Keratinocyte (primary cell): ENCODE measurements around the gene SDC3. TPM values are rescaled to one million over a fixed set of nuclear protein-coding genes. Genes with fewer than 3 reads are reported as not detected.

Source experiments
- DNase-seq: peaks from one replicate; pipeline ENCODE4 v3.0.0-alpha.2; 2011; ENCODE audit warnings: low read depth, missing footprints, low spot score
- FAIRE-seq: peaks from 2 replicates; lab custom pipeline; 2011; peaks lifted over from hg19 to GRCh38; lab: Jason Lieb, UNC
- H2AFZ ChIP-seq: 2 replicates; pipeline ENCODE4 v1.6.0; 2012; ENCODE audit warnings: low read length, control low read depth, inconsistent platforms; ENCODE audit not compliant: control insufficient read depth
- H3K27ac ChIP-seq: 2 replicates; pipeline ENCODE4 v1.5.1; 2011; ENCODE audit warnings: low read length; ENCODE audit not compliant: control insufficient read depth, insufficient read depth
- H3K27me3 ChIP-seq: 3 replicates; pipeline ENCODE4 v1.6.0; 2011; ENCODE audit warnings: low read length; ENCODE audit not compliant: control insufficient read depth, insufficient read depth; ENCODE audit errors: extremely low read depth
- H3K36me3 ChIP-seq, 2 experiments: 2 replicates in 1 of 2; 3 replicates in 1 of 2; pipeline ENCODE4 v1.5.1; 2011; ENCODE audit warnings: low read length in 2 of 2, mild to moderate bottlenecking in 1 of 2; ENCODE audit not compliant: control insufficient read depth in 2 of 2, insufficient read depth in 2 of 2; ENCODE audit errors: extremely low read depth in 1 of 2
- H3K4me1 ChIP-seq: 3 replicates; pipeline ENCODE4 v1.5.1; 2011; ENCODE audit warnings: low read length; ENCODE audit not compliant: control insufficient read depth, insufficient read depth; ENCODE audit errors: extremely low read depth
- H3K4me2 ChIP-seq: 3 replicates; pipeline ENCODE4 v1.6.0; 2011; ENCODE audit warnings: low read depth, low read length; ENCODE audit not compliant: control insufficient read depth, insufficient read depth; ENCODE audit errors: extremely low read depth
- H3K4me3 ChIP-seq, 3 experiments: fragments of 200-600 bp in 1 of 3; sonication (generic) in 1 of 3; 2 replicates in 2 of 3; 3 replicates in 1 of 3; pipeline ENCODE4 v1.5.1; 2011 to 2016; ENCODE audit warnings: low read length in 3 of 3, mild to moderate bottlenecking in 3 of 3, control low read depth in 2 of 3, inconsistent platforms in 1 of 3, low read depth in 1 of 3, mixed read lengths in 1 of 3, mixed run types in 1 of 3, moderate library complexity in 1 of 3; ENCODE audit not compliant: control insufficient read depth in 2 of 3, insufficient read depth in 2 of 3; ENCODE audit errors: extremely low read depth in 1 of 3
- H3K79me2 ChIP-seq: 2 replicates; pipeline ENCODE4 v1.6.0; 2012; ENCODE audit warnings: low read length; ENCODE audit not compliant: control insufficient read depth, insufficient read depth
- H3K9ac ChIP-seq: 3 replicates; pipeline ENCODE4 v1.6.0; 2011; ENCODE audit warnings: low read length; ENCODE audit not compliant: control insufficient read depth, insufficient read depth; ENCODE audit errors: extremely low read depth
- H3K9me1 ChIP-seq: 3 replicates; pipeline ENCODE4 v1.6.0; 2011; ENCODE audit warnings: low read length; ENCODE audit not compliant: control insufficient read depth, insufficient read depth; ENCODE audit errors: extremely low read depth
- H3K9me3 ChIP-seq: 2 replicates; pipeline ENCODE4 v1.5.1; 2012; ENCODE audit warnings: low read depth, low read length; ENCODE audit not compliant: control insufficient read depth
- H4K20me1 ChIP-seq: 3 replicates; pipeline ENCODE4 v1.6.0; 2011; ENCODE audit warnings: low read length; ENCODE audit not compliant: control insufficient read depth, insufficient read depth; ENCODE audit errors: extremely low read depth
- CTCF ChIP-seq, 3 experiments: IDR thresholded peaks in 1 of 3; conservative IDR thresholded peaks in 1 of 3; optimal IDR thresholded peaks in 1 of 3; 2 replicates in 2 of 3; 3 replicates in 1 of 3; pipeline versions ENCODE3 to v1.5.1; 2011; ENCODE audit warnings: low read length in 3 of 3, mild to moderate bottlenecking in 3 of 3, moderate library complexity in 2 of 3, control low read depth in 1 of 3, inconsistent platforms in 1 of 3; ENCODE audit not compliant: insufficient read depth in 2 of 3; ENCODE audit errors: extremely low read depth in 1 of 3
- EZH2 ChIP-seq: IDR thresholded peaks from one replicate; pipeline ENCODE4 v1.6.1; 2012; ENCODE audit warnings: inconsistent platforms, mild to moderate bottlenecking, low read length, moderate library complexity
- dilution Hi-C: fragments of 300-500 bp; cut with MboI; formaldehyde crosslinking; loops from one replicate; pipeline ENCODE4 v1.7.0; 2020; ENCODE audit warnings: low sequenced_read_pairs; ENCODE audit not compliant: extremely low pct_ligation_motif_present
- polyA plus RNA-seq, 5 experiments: library from polyadenylated mRNA; depleted of rRNA in 3 of 5; stranded (reverse) in 3 of 5; stranded (forward) in 1 of 5; unstranded in 1 of 5; fragments of >200 nt; gene quantifications; 1 replicate in 1 of 5; 2 replicates in 3 of 5; 3 replicates in 1 of 5; pipeline versions ENCODE4 v1.2.1 to v1.2.3, GENCODE V29; 2011 to 2012; ENCODE audit warnings: missing spikeins in 2 of 5, low read depth in 1 of 5, low replicate concordance in 1 of 5

The SDC3 gene
- polyA plus RNA-seq, 1 donor (not counting 4 experiments of a cell fraction or from before 2014, with no cell fraction given) = 8.8 TPM

- Histone ChIP-seq H3K4me3 (no peak overlapping the region), H3K9me3 (peaks cover 16% of the 10 kb centered on the region), H3K9ac (no peak overlapping the region), H3K27me3 (no peaks in the 10 kb centered on the region), H3K79me2 (no peaks in the 10 kb centered on the region), H3K27ac (no peak overlapping the region), H4K20me1 (no peaks in the 10 kb centered on the region), H2AFZ (no peak overlapping the region), H3K4me2 (no peak overlapping the region), H3K4me1 (peaks cover 22% of the 10 kb centered on the region), H3K9me1 (no peaks in the 10 kb centered on the region), H3K36me3 (peaks cover 12 to 21% of the 10 kb centered on the region in 2 experiments)
- DNase-seq (no peak), FAIRE-seq (no peak)
- dilution Hi-C loops = no loop called here
- TF ChIP-seq CTCF (optimal IDR thresholded peaks at IDR 0.05 in 1 of 3, IDR thresholded peaks at IDR 0.05 in 1 of 3, conservative IDR thresholded peaks at IDR 0.05 in 1 of 3; ENCODE audit: extremely low read depth in 1 of 3, insufficient read depth in 2 of 3, low read length in 3 of 3) (no peak), EZH2 (no peak)
These were observed 33.4 kb downstream of the SDC3 start for GRCh38 chr1:30875197-30875596.

- no peak for DNase-seq
- Histone ChIP-seq H3K79me2 (no peaks in the 10 kb centered on the region), H3K9ac (no peak overlapping the region), H3K4me1 (peaks cover 15% of the 10 kb centered on the region), H3K27me3 (no peaks in the 10 kb centered on the region), H4K20me1 (no peaks in the 10 kb centered on the region), H2AFZ (no peak overlapping the region), H3K4me2 (no peak overlapping the region), H3K9me3 (peaks cover 16% of the 10 kb centered on the region), H3K36me3 (peaks cover 12 to 21% of the 10 kb centered on the region in 2 experiments), H3K4me3 (no peak overlapping the region), H3K9me1 (no peaks in the 10 kb centered on the region), H3K27ac (no peak overlapping the region)
- TF ChIP-seq CTCF (optimal IDR thresholded peaks at IDR 0.05 in 1 of 3, IDR thresholded peaks at IDR 0.05 in 1 of 3, conservative IDR thresholded peaks at IDR 0.05 in 1 of 3; ENCODE audit: extremely low read depth in 1 of 3, insufficient read depth in 2 of 3, low read length in 3 of 3) = no peak
- dilution Hi-C loops = no loop called here
- FAIRE-seq = no peak
These were observed 34.4 kb downstream of the SDC3 start for GRCh38 chr1:30874176-30874575.
